Uterus (tissue), 4 donors: Measurements from ENCODE around the gene CYP26B1. TPM values are rescaled to one million over a fixed set of nuclear protein-coding genes. Genes with fewer than 3 reads are reported as not detected.

Experiments used
- DNase-seq, 2 donors: peaks; one replicate each; pipeline ENCODE4 v3.0.0-alpha.2; 2019 to 2020
- H3K27ac ChIP-seq, 2 donors: fragments of 200-600 bp; sonication (generic); 1 replicate in 1 of 2; 2 replicates in 1 of 2; pipeline ENCODE4 v1.5.1; 2016 to 2018
- H3K27me3 ChIP-seq, 2 donors: fragments of 200-600 bp; sonication (generic); one replicate each; pipeline ENCODE4 v1.5.1; 2018 to 2019; ENCODE audit warnings: control low read depth in 1 of 2
- H3K36me3 ChIP-seq, 2 donors: fragments of 200-600 bp; sonication (generic); one replicate each; pipeline ENCODE4 v1.5.1; 2019; ENCODE audit warnings: control low read depth in 1 of 2
- H3K4me1 ChIP-seq, 2 donors: fragments of 200-600 bp; sonication (generic); one replicate each; pipeline ENCODE4 v1.5.1; 2018 to 2019; ENCODE audit warnings: control low read depth in 1 of 2
- H3K4me3 ChIP-seq, 2 donors: fragments of 200-600 bp; sonication (generic); 1 replicate in 1 of 2; 2 replicates in 1 of 2; pipeline ENCODE4 v1.5.1; 2018 to 2019; ENCODE audit warnings: mild to moderate bottlenecking in 1 of 2
- H3K9me3 ChIP-seq, 2 donors: fragments of 200-600 bp; sonication (generic); one replicate each; pipeline ENCODE4 v1.5.1; 2019; ENCODE audit warnings: control low read depth in 1 of 2
- CTCF ChIP-seq, 4 experiments: fragments of 200-600 bp in 2 of 4; fragments of 450-650 bp in 2 of 4; sonication (generic) in 2 of 4; IDR thresholded peaks; one replicate each; pipeline ENCODE4 v1.5.1; 2016 to 2019; ENCODE audit warnings: antibody characterized with exemption in 4 of 4, mild to moderate bottlenecking in 2 of 4, moderate library complexity in 1 of 4
- POLR2A ChIP-seq, 2 donors: fragments of 450-650 bp; IDR thresholded peaks; one replicate each; pipeline ENCODE4 v1.6.1; 2016; ENCODE audit warnings: antibody characterized with exemption in 2 of 2, mild to moderate bottlenecking in 1 of 2, moderate library complexity in 1 of 2
- intact Hi-C: fragments of 100-400 bp; cut with DNase I; formaldehyde crosslinking; loops from one replicate; pipeline ENCODE4 v1.15.1; 2023; ENCODE audit warnings: low total_unique reads
- total RNA-seq, 4 donors: library from RNA; depleted of rRNA in 3 of 4; stranded (reverse); fragments of >200 nt in 3 of 4; gene quantifications; one replicate each; pipeline versions ENCODE4 v1.1.0 to v1.2.4, GENCODE V29; 2014 to 2023
- donor health status: DM: yes; HTN: yes; CAD: no.

CYP26B1 gene
- total RNA-seq, 4 donors from 2014 or later, result 0.59 to 6.5 (median 1.4) TPM; not detected in 1

DNA sequence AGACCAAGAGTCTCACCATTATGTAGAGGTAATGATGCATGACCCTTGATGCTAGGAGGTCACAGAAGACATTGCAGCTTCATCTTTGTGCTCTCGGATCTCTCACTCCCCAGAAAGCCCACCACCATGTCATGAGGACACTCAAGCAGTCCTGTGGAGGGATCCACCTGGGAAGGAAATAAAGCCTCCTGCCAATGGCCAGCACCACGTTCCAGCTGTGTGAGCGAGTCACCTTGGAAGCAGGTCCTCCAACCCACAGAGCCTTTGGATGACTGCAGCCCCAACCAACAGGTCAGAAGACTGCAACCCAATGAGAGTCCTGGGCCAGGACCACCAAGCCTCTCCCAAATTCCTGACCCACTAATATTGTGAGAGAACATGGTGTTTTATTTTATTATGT lies 38.4 kb downstream of the CYP26B1 start:
- TF ChIP-seq CTCF (IDR thresholded peaks at IDR 0.05) (no peak), POLR2A (IDR thresholded peaks at IDR 0.05) (no peak)

DNA sequence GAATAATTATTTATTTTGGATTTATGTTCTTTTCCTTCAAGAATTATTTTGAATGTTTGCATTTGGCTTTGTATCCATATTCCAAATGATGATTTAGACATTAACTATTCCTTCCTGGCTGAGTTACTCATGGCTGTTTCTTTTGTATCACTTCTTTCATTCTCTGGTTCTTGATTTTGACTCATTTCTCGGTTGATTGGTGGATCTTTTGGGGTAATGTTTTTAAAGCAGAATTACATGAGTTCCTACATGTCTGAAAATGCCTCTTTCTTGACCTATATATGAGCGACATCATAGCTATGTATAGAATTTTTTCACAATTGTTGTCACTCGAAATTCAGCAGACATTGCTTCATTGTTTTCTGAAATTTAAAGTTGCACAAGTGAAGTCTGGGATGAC lies 39.5 kb downstream of the CYP26B1 start:
- intact Hi-C loops, result no loop called here
- Histone ChIP-seq H3K27ac (no peak overlapping the region), H3K9me3 (no peaks in the 10 kb centered on the region), H3K4me3 (no peak overlapping the region), H3K27me3 (no peaks in the 10 kb centered on the region), H3K36me3 (no peaks in the 10 kb centered on the region), H3K4me1 (no peaks in the 10 kb centered on the region)
- TF ChIP-seq CTCF (IDR thresholded peaks at IDR 0.05), result no peak
- TF ChIP-seq POLR2A (IDR thresholded peaks at IDR 0.05), result no peak
- no peak for DNase-seq

More for the DNA sequence above, 38.4 kb downstream of the CYP26B1 start:
- Histone ChIP-seq H3K4me3 (no peak overlapping the region), H3K36me3 (no peaks in the 10 kb centered on the region), H3K27ac (no peak overlapping the region), H3K27me3 (no peaks in the 10 kb centered on the region), H3K9me3 (no peaks in the 10 kb centered on the region), H3K4me1 (no peaks in the 10 kb centered on the region)
- no peak for DNase-seq
- intact Hi-C loops, result no loop called here

- no peaks in the 10 kb centered on the region for H3K4me1 ChIP-seq
- no peaks in the 10 kb centered on the region for H3K9me3 ChIP-seq
- H3K27ac ChIP-seq, result no peak overlapping the region
- H3K36me3 ChIP-seq, result no peaks in the 10 kb centered on the region
- H3K4me3 ChIP-seq, result no peak overlapping the region
- no peak for DNase-seq
- H3K27me3 ChIP-seq, result no peaks in the 10 kb centered on the region
- TF ChIP-seq CTCF (IDR thresholded peaks at IDR 0.05) (no peak), POLR2A (IDR thresholded peaks at IDR 0.05) (no peak)
- intact Hi-C loops, result no loop called here
These were observed 40.7 kb downstream of the CYP26B1 start for GRCh38 chr2:72106978-72107377.

GRCh38 chr2:72104821-72105588 lies 42.7 kb downstream of the CYP26B1 start:
- Histone ChIP-seq H3K4me1 (no peaks in the 10 kb centered on the region), H3K4me3 (no peak overlapping the region), H3K27me3 (no peaks in the 10 kb centered on the region), H3K27ac (no peak overlapping the region), H3K36me3 (no peaks in the 10 kb centered on the region), H3K9me3 (no peaks in the 10 kb centered on the region)
- DNase-seq, result no peak
- no peak for TF ChIP-seq POLR2A (IDR thresholded peaks at IDR 0.05)
- TF ChIP-seq CTCF (IDR thresholded peaks at IDR 0.05), result no peak
- intact Hi-C loops, result no loop called here

DNA sequence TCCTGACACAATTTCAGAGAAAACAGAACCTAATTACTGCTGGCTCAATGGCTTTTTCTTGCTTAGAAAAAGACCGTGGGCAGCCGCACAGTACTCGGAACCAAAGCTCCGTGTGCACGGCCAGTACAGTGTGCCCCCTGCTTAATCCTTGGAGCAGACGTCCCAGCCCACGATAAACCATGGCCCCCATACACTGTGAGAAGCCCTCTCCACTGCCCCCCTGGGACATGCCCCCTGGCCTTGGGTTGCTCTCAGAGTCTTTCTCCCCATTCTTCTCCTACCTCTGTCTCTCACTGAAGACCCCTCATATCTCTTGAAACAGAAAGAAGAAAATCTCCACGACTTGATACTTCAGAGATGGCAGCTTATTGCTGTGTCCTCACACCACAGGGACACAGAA lies 44.0 kb downstream of the CYP26B1 start:
- DNase-seq, result no peak
- Histone ChIP-seq H3K9me3 (no peaks in the 10 kb centered on the region), H3K27me3 (no peaks in the 10 kb centered on the region), H3K4me1 (no peaks in the 10 kb centered on the region), H3K4me3 (no peak overlapping the region), H3K27ac (no peak overlapping the region), H3K36me3 (no peaks in the 10 kb centered on the region)
- TF ChIP-seq CTCF (IDR thresholded peaks at IDR 0.05) (no peak), POLR2A (IDR thresholded peaks at IDR 0.05) (no peak)
- intact Hi-C loops, result no loop called here
